Neural cell (in vitro differentiated cells): ENCODE measurements around the gene YKT6. TPM values are rescaled to one million over a fixed set of nuclear protein-coding genes. Genes with fewer than 3 reads are reported as not detected.
A peak's percentile ranks its signal among the peaks of the same experiment; 100 is the strongest.

Experiments used
- H2AFZ ChIP-seq: fragments of 200-600, 300-800 bp; sonication (generic), shearing (Covaris generic); 2 replicates; pipeline ENCODE4 v1.6.0; 2014; ENCODE audit warnings: low read depth, mild to moderate bottlenecking, antibody characterized with exemption, low read length, moderate library complexity
- H3F3A ChIP-seq: fragments of 200-600 bp; shearing (Covaris generic); 2 replicates; pipeline ENCODE4 v1.6.1; 2016; ENCODE audit warnings: mild to moderate bottlenecking, moderate library complexity, mixed read lengths, antibody characterized with exemption, low read length; ENCODE audit not compliant: insufficient read depth, poor library complexity, severe bottlenecking
- H3K27ac ChIP-seq: fragments of 200-600, 300-800 bp; sonication (generic), shearing (Covaris generic); 2 replicates; pipeline ENCODE4 v1.5.1; 2014; ENCODE audit warnings: mild to moderate bottlenecking, low read length, moderate library complexity
- H3K27me3 ChIP-seq: fragments of 300-800, 200-600 bp; sonication (generic), shearing (Covaris generic); 2 replicates; pipeline ENCODE4 v1.6.0; 2014; ENCODE audit warnings: mild to moderate bottlenecking, low read depth, low read length, moderate library complexity; ENCODE audit not compliant: insufficient read depth
- H3K36me3 ChIP-seq: fragments of 300-800, 200-600 bp; sonication (generic), shearing (Covaris generic); 2 replicates; pipeline ENCODE4 v1.5.1; 2014; ENCODE audit warnings: mild to moderate bottlenecking, antibody characterized with exemption, low read length, moderate library complexity; ENCODE audit not compliant: insufficient read depth
- H3K4me2 ChIP-seq: fragments of 300-800, 200-600 bp; sonication (generic), shearing (Covaris generic); 2 replicates; pipeline ENCODE4 v1.6.0; 2014; ENCODE audit warnings: mild to moderate bottlenecking, low read length
- H3K4me3 ChIP-seq: fragments of 300-800, 200-600 bp; sonication (generic), shearing (Covaris generic); 2 replicates; pipeline ENCODE4 v1.5.1; 2014; ENCODE audit warnings: mild to moderate bottlenecking, low read length, moderate library complexity
- H3K79me2 ChIP-seq: fragments of 200-600 bp; shearing (Covaris generic); replicated peaks from 2 replicates; pipeline ENCODE4 v1.6.0; 2014; ENCODE audit warnings: mild to moderate bottlenecking, low read length, moderate library complexity; ENCODE audit not compliant: insufficient read depth
- H3K9ac ChIP-seq: fragments of 300-800, 200-600 bp; sonication (generic), shearing (Covaris generic); 2 replicates; pipeline ENCODE4 v1.6.1; 2016; ENCODE audit warnings: mild to moderate bottlenecking, low read length, mixed read lengths
- H3K9me2 ChIP-seq: fragments of 200-600 bp; shearing (Covaris generic); 2 replicates; pipeline ENCODE4 v1.6.1; 2016; ENCODE audit warnings: mild to moderate bottlenecking, low read length, mixed read lengths; ENCODE audit not compliant: insufficient read depth
- H3K9me3 ChIP-seq: fragments of 200-600, 300-800 bp; sonication (generic), shearing (Covaris generic); 2 replicates; pipeline ENCODE4 v1.6.1; 2016; ENCODE audit warnings: mild to moderate bottlenecking, mixed run types, low read length, moderate library complexity, mixed read lengths
- H4K20me1 ChIP-seq: fragments of 200-600 bp; shearing (Covaris generic); 2 replicates; pipeline ENCODE4 v1.6.1; 2016; ENCODE audit warnings: mild to moderate bottlenecking, mixed run types; ENCODE audit not compliant: insufficient read depth
- EP300 ChIP-seq: fragments of 450-650 bp; conservative IDR thresholded peaks from 2 replicates; pipeline ENCODE4 v1.6.1; 2014; ENCODE audit warnings: antibody characterized with exemption, mild to moderate bottlenecking, moderate library complexity; ENCODE audit not compliant: poor library complexity, severe bottlenecking
- EZH2 ChIP-seq: fragments of 200-600, 300-800 bp; shearing (Covaris generic), sonication (generic); IDR thresholded peaks from 2 replicates; pipeline ENCODE4 v1.6.1; 2014; ENCODE audit warnings: antibody characterized with exemption, low read length, borderline replicate concordance, mild to moderate bottlenecking; ENCODE audit not compliant: insufficient read depth, poor library complexity, severe bottlenecking
- MXI1 ChIP-seq: fragments of 450-650 bp; conservative IDR thresholded peaks from 2 replicates; pipeline ENCODE4 v1.6.1; 2014; ENCODE audit warnings: antibody characterized with exemption, mild to moderate bottlenecking; ENCODE audit not compliant: poor library complexity, severe bottlenecking
- POLR2AphosphoS5 ChIP-seq: IDR thresholded peaks from 2 replicates; pipeline ENCODE4 v1.6.1; 2012
- RAD21 ChIP-seq: fragments of 450-650 bp; conservative IDR thresholded peaks from 2 replicates; pipeline ENCODE4 v1.6.1; 2014; ENCODE audit warnings: antibody characterized with exemption, mild to moderate bottlenecking, moderate library complexity
- REST ChIP-seq: IDR thresholded peaks from 2 replicates; pipeline ENCODE4 v1.6.1; 2012; ENCODE audit warnings: borderline replicate concordance
- SMC3 ChIP-seq: fragments of 450-650 bp; conservative IDR thresholded peaks from 2 replicates; pipeline ENCODE4 v1.6.1; 2014; ENCODE audit warnings: antibody characterized with exemption, mild to moderate bottlenecking, moderate library complexity; ENCODE audit not compliant: poor library complexity
- TAF1 ChIP-seq: IDR thresholded peaks from 2 replicates; pipeline ENCODE4 v1.6.1; 2012; ENCODE audit warnings: low read depth
- polyA plus RNA-seq: library from polyadenylated mRNA; depleted of rRNA; stranded (reverse); fragments of >200 nt; gene quantifications from 2 replicates; pipeline ENCODE4 v1.2.3, GENCODE V29; 2014
- TF ChIP-seq, protein P1 (sequence below): fragments of 450-650 bp; IDR thresholded peaks from 2 replicates; pipeline ENCODE4 v1.5.1; 2014; ENCODE audit warnings: antibody characterized with exemption, mild to moderate bottlenecking, moderate library complexity; ENCODE audit not compliant: poor library complexity, severe bottlenecking

Gene YKT6
- polyA plus RNA-seq, 1 donor from 2014 or later: 93.4 TPM

GRCh38 chr7:44188480-44189225 lies 12.1 kb upstream of the YKT6 start:
- Histone ChIP-seq H3K9me2 (no peaks in the 10 kb centered on the region), H3K36me3 (no peaks in the 10 kb centered on the region), H3K4me2 (peak overlapping the region; percentile 19), H3K4me3 (peak overlapping the region; percentile 50), H3K9me3 (no peaks in the 10 kb centered on the region), H3K79me2 (no peaks in the 10 kb centered on the region), H2AFZ (no peak overlapping the region), H3F3A (no peaks in the 10 kb centered on the region), H3K27me3 (no peaks in the 10 kb centered on the region), H3K27ac (peak overlapping the region; percentile 81), H4K20me1 (no peaks in the 10 kb centered on the region), H3K9ac (peak overlapping the region; percentile 51)
- TF ChIP-seq EZH2 (no peak), RAD21 (no peak), POLR2AphosphoS5 (no peak), REST (no peak), TAF1 (no peak), EP300 (no peak), SMC3 (no peak), MXI1 (no peak)
- TF ChIP-seq, protein P1, sequence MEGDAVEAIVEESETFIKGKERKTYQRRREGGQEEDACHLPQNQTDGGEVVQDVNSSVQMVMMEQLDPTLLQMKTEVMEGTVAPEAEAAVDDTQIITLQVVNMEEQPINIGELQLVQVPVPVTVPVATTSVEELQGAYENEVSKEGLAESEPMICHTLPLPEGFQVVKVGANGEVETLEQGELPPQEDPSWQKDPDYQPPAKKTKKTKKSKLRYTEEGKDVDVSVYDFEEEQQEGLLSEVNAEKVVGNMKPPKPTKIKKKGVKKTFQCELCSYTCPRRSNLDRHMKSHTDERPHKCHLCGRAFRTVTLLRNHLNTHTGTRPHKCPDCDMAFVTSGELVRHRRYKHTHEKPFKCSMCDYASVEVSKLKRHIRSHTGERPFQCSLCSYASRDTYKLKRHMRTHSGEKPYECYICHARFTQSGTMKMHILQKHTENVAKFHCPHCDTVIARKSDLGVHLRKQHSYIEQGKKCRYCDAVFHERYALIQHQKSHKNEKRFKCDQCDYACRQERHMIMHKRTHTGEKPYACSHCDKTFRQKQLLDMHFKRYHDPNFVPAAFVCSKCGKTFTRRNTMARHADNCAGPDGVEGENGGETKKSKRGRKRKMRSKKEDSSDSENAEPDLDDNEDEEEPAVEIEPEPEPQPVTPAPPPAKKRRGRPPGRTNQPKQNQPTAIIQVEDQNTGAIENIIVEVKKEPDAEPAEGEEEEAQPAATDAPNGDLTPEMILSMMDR: no peak

- Histone ChIP-seq H2AFZ (no peak within 1 kb of the TSS), H3K4me3 (peak within 1 kb of the TSS; percentile 50), H3K79me2 (no peaks in the 10 kb centered on the region), H3K9ac (peak within 1 kb of the TSS; percentile 51), H3K9me2 (no peaks in the 10 kb centered on the region), H3F3A (no peaks in the 10 kb centered on the region), H4K20me1 (no peaks in the 10 kb centered on the region), H3K4me2 (peak within 1 kb of the TSS; percentile 19), H3K27ac (peak within 1 kb of the TSS; percentile 81), H3K36me3 (no peaks in the 10 kb centered on the region), H3K9me3 (no peaks in the 10 kb centered on the region), H3K27me3 (no peaks in the 10 kb centered on the region)
- TF ChIP-seq POLR2AphosphoS5: peak; percentile 38
- TF ChIP-seq MXI1: peak; percentile 29
- TF ChIP-seq SMC3: peak; percentile 19
- TF ChIP-seq RAD21: no peak
- TF ChIP-seq TAF1: no peak
These were observed 11.3 kb upstream of the YKT6 start, which contains the start of gene GCK for GRCh38 chr7:44189286-44189992. Gene GCK, minus strand, starts transcription at chr7:44189439. Its CDS starts 486 bp downstream, at chr7:44188953.
